RKO (cell line): ENCODE results near the gene ZNF429.
"Not testable (repeated sequence)": the region's sequence is repeated elsewhere in the genome, so short reads cannot be mapped to it uniquely, and the experiment has no call there.

Experiments used
- DNase-seq: peaks from one replicate; pipeline ENCODE4 v3.0.0-alpha.2; 2016; ENCODE audit warnings: low spot score

ZNF429 gene

GRCh38 chr19:21590867-21591266 is 85.5 kb downstream of the ZNF429 start:
- DNase-seq: no peak

- no peak for DNase-seq
These were observed 87.6 kb downstream of the ZNF429 start for GRCh38 chr19:21593008-21593481.

GRCh38 chr19:21593502-21593901 is 88.1 kb downstream of the ZNF429 start:
- DNase-seq: no peak

- no peak for DNase-seq
These were observed 88.8 kb downstream of the ZNF429 start for GRCh38 chr19:21593934-21594820.

- no peak for DNase-seq
These were observed 89.8 kb downstream of the ZNF429 start for GRCh38 chr19:21595185-21595584.

- DNase-seq: no peak
These were observed 96.8 kb downstream of the ZNF429 start for GRCh38 chr19:21602082-21602658.

GRCh38 chr19:21602659-21603430 is 97.4 kb downstream of the ZNF429 start:
- DNase-seq: not testable (repeated sequence)

GRCh38 chr19:21603431-21604231 is 98.2 kb downstream of the ZNF429 start:
- DNase-seq: no peak

- DNase-seq: peak; percentile 44
These were observed 99.0 kb downstream of the ZNF429 start for GRCh38 chr19:21604351-21604926.
